ENCODE data around the gene TXLNB. TPM values are rescaled to one million over a fixed set of nuclear protein-coding genes. Genes with fewer than 3 reads are reported as not detected.
"Not testable (repeated sequence)": the region's sequence is repeated elsewhere in the genome, so short reads cannot be mapped to it uniquely, and the experiment has no call there.

The TXLNB gene
- total and polyA plus RNA-seq, 2 donors (not counting 3 experiments of a cell fraction or from before 2014, with no cell fraction given) = 0.04 to 0.18 TPM

- intact Hi-C loops (cut with micrococcal nuclease) = no loop called here
- H3K79me2 ChIP-seq (ENCODE audit: control insufficient read depth, insufficient read depth, low read length) = no peaks in the 10 kb centered on the region
- POLR2A ChIA-PET = no interaction called here
- no peak overlapping the region for H2AFZ ChIP-seq (ENCODE audit: low read depth, low read length)
- no peaks in the 10 kb centered on the region for H4K20me1 ChIP-seq (replicated peaks; ENCODE audit: control insufficient read depth, extremely low read depth, insufficient read depth, low read length)
- no peak for TF ChIP-seq MYC (IDR thresholded peaks at IDR 0.05; ENCODE audit: low read depth, low read length)
- TF ChIP-seq JUN (IDR thresholded peaks at IDR 0.05; ENCODE audit: borderline replicate concordance, insufficient read depth, insufficient read length, low read depth) = no peak
- no peak for TF ChIP-seq GATA2 (IDR thresholded peaks at IDR 0.05; ENCODE audit: insufficient read depth, insufficient read length, low read depth, low read length)
- no peak for TF ChIP-seq POLR2A (IDR thresholded peaks at IDR 0.05; ENCODE audit: low read depth, low read length)
- TF ChIP-seq FOS (IDR thresholded peaks at IDR 0.05; ENCODE audit: borderline replicate concordance, insufficient read depth, low read length) = no peak
- DNase-seq (ENCODE audit: low read depth, low spot score) = no peak
- H3K9ac ChIP-seq (replicated peaks; ENCODE audit: extremely low read depth, insufficient read depth, low read length) = no peak overlapping the region
- CTCF ChIA-PET = interaction anchor here (1.1 kb wide), 1 partner anchor 21 kb away, joined by 3 read pairs; no protein-coding TSS in a partner anchor
- no TSS peak for BruUV-seq (replicated peaks)
- H3K4me2 ChIP-seq (ENCODE audit: insufficient read depth, low read length) = no peak overlapping the region
- H3K36me3 ChIP-seq (ENCODE audit: control insufficient read depth in 2 of 2, extremely low read depth in 1 of 2, insufficient read depth in 2 of 2, low read length in 2 of 2) = no peaks in the 10 kb centered on the region
- H3K4me1 ChIP-seq (ENCODE audit: control insufficient read depth, extremely low read depth, insufficient read depth, low read length) = peaks cover 9% of the 10 kb centered on the region
- H3K27ac ChIP-seq (ENCODE audit: insufficient read depth, low read depth, low read length) = no peak overlapping the region
- no peaks in the 10 kb centered on the region for H3K27me3 ChIP-seq (ENCODE audit: control insufficient read depth in 2 of 2, insufficient read depth in 2 of 2, low read length in 2 of 2)
- no peaks in the 10 kb centered on the region for H3K9me1 ChIP-seq (replicated peaks; ENCODE audit: control insufficient read depth, extremely low read depth, insufficient read depth, low read length)
- dilution Hi-C loops (cut with MboI; ENCODE audit: extremely low pct_ligation_motif_present, low sequenced_read_pairs) = no loop called here
- no peak overlapping the region for H3K4me3 ChIP-seq (replicated peaks in 1 of 3; ENCODE audit: insufficient read depth in 1 of 3, low read depth in 1 of 3, low read length in 3 of 3)
- FAIRE-seq = no peak
- H3K9me3 ChIP-seq (replicated peaks; ENCODE audit: control insufficient read depth, insufficient read depth, low read length) = no peaks in the 10 kb centered on the region
Observed at GRCh38 chr6:139287868-139288267, 3.9 kb downstream of the TXLNB start.

- POLR2A ChIA-PET; H3K27ac ChIP-seq (ENCODE audit: insufficient read depth, low read depth, low read length); H3K4me3 ChIP-seq (replicated peaks in 1 of 3; ENCODE audit: insufficient read depth in 1 of 3, low read depth in 1 of 3, low read length in 3 of 3); H3K4me2 ChIP-seq (ENCODE audit: insufficient read depth, low read length); FAIRE-seq; H3K9ac ChIP-seq (replicated peaks; ENCODE audit: extremely low read depth, insufficient read depth, low read length); H3K36me3 ChIP-seq (ENCODE audit: control insufficient read depth in 2 of 2, extremely low read depth in 1 of 2, insufficient read depth in 2 of 2, low read length in 2 of 2); H3K79me2 ChIP-seq (ENCODE audit: control insufficient read depth, insufficient read depth, low read length); H3K9me1 ChIP-seq (replicated peaks; ENCODE audit: control insufficient read depth, extremely low read depth, insufficient read depth, low read length); intact Hi-C loops (cut with micrococcal nuclease); dilution Hi-C loops (cut with MboI; ENCODE audit: extremely low pct_ligation_motif_present, low sequenced_read_pairs); DNase-seq (ENCODE audit: low read depth, low spot score); H3K9me3 ChIP-seq (replicated peaks; ENCODE audit: control insufficient read depth, insufficient read depth, low read length); CTCF ChIA-PET; H4K20me1 ChIP-seq (replicated peaks; ENCODE audit: control insufficient read depth, extremely low read depth, insufficient read depth, low read length); BruUV-seq (replicated peaks); H3K27me3 ChIP-seq (ENCODE audit: control insufficient read depth in 2 of 2, insufficient read depth in 2 of 2, low read length in 2 of 2); H3K4me1 ChIP-seq (ENCODE audit: control insufficient read depth, extremely low read depth, insufficient read depth, low read length); H2AFZ ChIP-seq (ENCODE audit: low read depth, low read length): not testable (repeated sequence)
Observed at GRCh38 chr6:139286438-139286837, 5.4 kb downstream of the TXLNB start.

All from endothelial cell of umbilical vein (primary cell).